NCI-H2227 treated with DMSO at 0.1 percent for 48 hours (cell line): Measurements from ENCODE around the gene GSK3A.

Experiments used
- DNase-seq: peaks from one replicate; lab custom pipeline; 2025; lab: John Stamatoyannopoulos, UW

Gene GSK3A

GRCh38 chr19:42225718-42226292 lies 16.6 kb downstream of the GSK3A start:
- DNase-seq = no peak

GRCh38 chr19:42224940-42225717 lies 17.3 kb downstream of the GSK3A start:
- no peak for DNase-seq

- DNase-seq = no peak
Measured at GRCh38 chr19:42220751-42221097, 21.7 kb downstream of the GSK3A start.

- DNase-seq = peak; percentile 100
Measured at GRCh38 chr19:42219812-42220750, 22.3 kb downstream of the GSK3A start, which contains the start of gene ZNF526. Gene ZNF526 (plus strand): TSS chr19:42220312. CDS start chr19:42224404, 4,092 bp downstream.

- peak; percentile 99 for DNase-seq
Measured at GRCh38 chr19:42217520-42218437, 24.6 kb downstream of the GSK3A start, which contains the start of gene DEDD2. Gene DEDD2 (minus strand): TSS chr19:42217677. CDS start chr19:42217007, 670 bp downstream.

- peak; percentile 64 for DNase-seq
Measured at GRCh38 chr19:42216653-42217519, 25.5 kb downstream of the GSK3A start.

GRCh38 chr19:42214810-42215485 lies 27.5 kb downstream of the GSK3A start:
- DNase-seq = no peak

- DNase-seq = no peak
Measured at GRCh38 chr19:42212886-42213285, 29.5 kb downstream of the GSK3A start.

GRCh38 chr19:42208612-42209011 lies 33.8 kb downstream of the GSK3A start:
- no peak for DNase-seq

GRCh38 chr19:42207767-42208271 lies 34.6 kb downstream of the GSK3A start:
- DNase-seq = no peak

GRCh38 chr19:42206871-42207755 lies 35.3 kb downstream of the GSK3A start:
- DNase-seq = no peak

GRCh38 chr19:42204664-42205063 lies 37.7 kb downstream of the GSK3A start:
- DNase-seq = no peak

- no peak for DNase-seq
Measured at GRCh38 chr19:42203700-42204099, 38.7 kb downstream of the GSK3A start.

- DNase-seq = no peak
Measured at GRCh38 chr19:42202290-42202880, 40.0 kb downstream of the GSK3A start.

- no peak for DNase-seq
Measured at GRCh38 chr19:42201489-42202289, 40.7 kb downstream of the GSK3A start.

GRCh38 chr19:42200116-42200715 lies 42.2 kb downstream of the GSK3A start:
- DNase-seq = no peak
